Omental fat pad (tissue), 4 donors: ENCODE results near the gene ANKRD13A. TPM values are rescaled to one million over a fixed set of nuclear protein-coding genes. Genes with fewer than 3 reads are reported as not detected.
"Not testable (repeated sequence)": the region's sequence is repeated elsewhere in the genome, so short reads cannot be mapped to it uniquely, and the experiment has no call there.

ENCODE experiments used
- ATAC-seq: fragments of 150-250 bp; one replicate; pipeline ENCODE4 v1.9.1; 2016; ENCODE audit warnings: mild to moderate bottlenecking, moderate library complexity; ENCODE audit not compliant: low FRiP score
- DNase-seq: peaks from one replicate; pipeline ENCODE4 v3.0.0-alpha.2; 2019; ENCODE audit warnings: low spot score
- total RNA-seq, 4 donors: library from RNA; depleted of rRNA; stranded (reverse); fragments of >200 nt; gene quantifications; one replicate each; pipeline ENCODE4 v1.1.0, GENCODE V29; 2016
- TF ChIP-seq, protein P1 (sequence below), 3 donors: fragments of 450-650 bp; IDR thresholded peaks; one replicate each; pipeline ENCODE4 v1.5.1; 2016 to 2017; ENCODE audit warnings: antibody characterized with exemption in 3 of 3, mild to moderate bottlenecking in 3 of 3, moderate library complexity in 2 of 3

ANKRD13A gene
- total RNA-seq, 4 donors from 2014 or later, result 33.6 to 93.3 (median 43.2) TPM

DNA sequence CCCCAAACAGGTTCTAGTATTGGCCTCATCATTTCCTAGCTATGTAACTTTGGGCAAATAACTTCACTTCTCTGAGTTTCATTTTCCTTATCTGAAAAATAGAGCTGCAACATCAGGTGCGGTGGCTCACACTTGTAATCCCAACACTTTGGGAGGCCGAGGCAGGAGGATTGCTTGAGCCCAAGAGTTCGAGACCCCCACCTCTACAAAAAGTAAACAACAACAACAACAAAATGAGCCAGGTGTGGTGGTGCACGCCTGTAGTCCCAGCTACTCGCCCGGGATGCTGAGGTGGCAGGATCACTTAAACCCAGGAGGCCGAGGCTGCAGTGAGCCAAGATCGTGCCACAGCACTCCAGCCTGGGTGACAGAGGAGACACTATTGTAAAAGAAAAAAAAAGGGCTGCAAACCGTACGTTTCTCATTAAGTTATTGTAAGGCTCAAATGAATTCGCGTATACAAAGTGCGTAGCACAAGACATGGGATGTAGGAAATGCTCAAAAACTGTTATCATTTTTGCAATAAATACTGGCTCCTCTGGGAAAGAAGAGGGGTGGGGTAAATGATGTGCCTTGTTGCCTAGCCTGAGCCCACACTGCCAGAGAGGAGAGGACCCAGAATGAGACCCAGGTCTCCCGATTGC, 48.2 kb downstream of the ANKRD13A start:
- TF ChIP-seq, protein P1, sequence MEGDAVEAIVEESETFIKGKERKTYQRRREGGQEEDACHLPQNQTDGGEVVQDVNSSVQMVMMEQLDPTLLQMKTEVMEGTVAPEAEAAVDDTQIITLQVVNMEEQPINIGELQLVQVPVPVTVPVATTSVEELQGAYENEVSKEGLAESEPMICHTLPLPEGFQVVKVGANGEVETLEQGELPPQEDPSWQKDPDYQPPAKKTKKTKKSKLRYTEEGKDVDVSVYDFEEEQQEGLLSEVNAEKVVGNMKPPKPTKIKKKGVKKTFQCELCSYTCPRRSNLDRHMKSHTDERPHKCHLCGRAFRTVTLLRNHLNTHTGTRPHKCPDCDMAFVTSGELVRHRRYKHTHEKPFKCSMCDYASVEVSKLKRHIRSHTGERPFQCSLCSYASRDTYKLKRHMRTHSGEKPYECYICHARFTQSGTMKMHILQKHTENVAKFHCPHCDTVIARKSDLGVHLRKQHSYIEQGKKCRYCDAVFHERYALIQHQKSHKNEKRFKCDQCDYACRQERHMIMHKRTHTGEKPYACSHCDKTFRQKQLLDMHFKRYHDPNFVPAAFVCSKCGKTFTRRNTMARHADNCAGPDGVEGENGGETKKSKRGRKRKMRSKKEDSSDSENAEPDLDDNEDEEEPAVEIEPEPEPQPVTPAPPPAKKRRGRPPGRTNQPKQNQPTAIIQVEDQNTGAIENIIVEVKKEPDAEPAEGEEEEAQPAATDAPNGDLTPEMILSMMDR (IDR thresholded peaks at IDR 0.05), result no peak
- ATAC-seq (no peak), DNase-seq (no peak)

DNA sequence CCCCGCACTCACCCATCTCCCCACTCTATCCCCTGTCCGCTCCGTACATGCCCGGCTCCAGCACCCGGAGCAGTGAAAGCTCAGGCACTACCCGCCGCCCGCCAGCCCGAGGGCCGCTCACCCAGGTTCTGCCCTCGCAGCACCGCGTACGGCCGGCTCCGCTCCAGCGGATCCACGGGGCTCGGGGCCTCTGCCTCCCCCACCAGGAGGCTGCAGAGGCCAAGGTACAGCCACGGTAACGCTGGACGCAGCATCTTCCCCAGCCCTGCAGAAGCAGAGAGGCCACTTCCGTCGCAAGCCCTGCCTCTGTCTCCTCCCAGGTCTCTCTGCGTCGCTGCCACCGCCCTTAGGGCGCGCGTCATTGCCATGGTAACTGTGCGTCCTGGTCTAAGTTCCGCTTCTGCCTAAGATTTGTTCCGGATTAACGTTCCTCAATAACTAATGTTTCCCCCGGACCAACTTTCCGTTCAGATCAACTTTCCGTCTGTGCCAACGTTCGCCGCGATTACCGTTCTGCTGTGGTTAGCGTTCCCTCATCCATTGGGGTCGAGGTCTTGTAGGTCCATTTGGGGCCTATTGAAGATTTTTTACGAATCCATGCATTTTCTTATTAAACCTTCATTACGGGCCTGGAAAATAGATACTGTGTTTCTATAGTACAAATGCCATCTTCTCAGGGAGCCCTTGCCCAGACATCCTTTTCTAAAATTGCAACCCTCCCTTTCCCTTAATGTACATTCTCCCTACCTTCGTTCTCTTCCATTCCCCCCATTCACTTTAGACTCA, 49.2 kb downstream of the ANKRD13A start, which contains the start of gene C12orf76:
Gene C12orf76 (minus strand): TSS at position 281 of the 786 bp plus-strand sequence. CDS start 27 bp downstream, at position 254.
- TF ChIP-seq, protein P1 (IDR thresholded peaks at IDR 0.05), result no peak
- ATAC-seq, result peak; percentile 98
- DNase-seq, result peak; percentile 79

DNA sequence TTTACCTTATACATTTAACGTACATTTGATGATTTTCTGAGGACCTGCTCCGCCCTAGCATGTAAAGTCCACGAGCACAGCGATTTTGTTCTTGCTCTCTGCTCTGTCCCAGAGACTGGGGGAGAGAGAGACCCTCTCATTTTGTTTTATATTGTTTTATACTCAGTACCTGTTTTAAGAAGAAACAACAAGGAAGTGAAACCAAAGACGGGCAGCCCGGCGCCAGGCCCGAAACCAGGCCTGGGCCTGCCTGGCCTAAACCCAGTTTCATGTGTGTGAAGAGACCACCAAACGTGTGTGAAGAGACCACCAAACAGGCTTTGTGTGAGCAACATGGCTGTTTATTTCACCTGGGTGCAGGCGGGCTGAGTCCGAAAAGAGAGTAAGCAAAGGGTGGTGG, 49.8 kb downstream of the ANKRD13A start:
- not testable (repeated sequence) for DNase-seq, ATAC-seq

DNA sequence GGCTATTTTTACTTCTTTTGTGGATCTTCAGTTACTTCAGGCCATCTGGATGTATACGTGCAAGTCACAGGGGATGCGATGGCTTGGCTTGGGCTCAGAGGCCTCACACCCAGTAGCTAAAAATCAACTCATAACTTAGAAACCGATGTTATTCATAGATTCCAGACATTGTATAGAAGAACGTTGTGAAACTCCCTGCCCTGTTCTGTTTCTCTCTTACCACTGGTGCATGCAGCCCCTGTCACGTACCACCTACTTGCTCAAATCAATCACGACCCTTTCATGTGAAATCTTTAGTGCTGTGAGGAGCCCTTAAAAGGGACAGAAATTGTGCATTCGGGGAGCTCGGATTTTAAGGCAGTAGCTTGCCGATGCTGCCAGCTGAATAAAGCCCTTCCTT, 50.4 kb downstream of the ANKRD13A start:
- not testable (repeated sequence) for ATAC-seq, DNase-seq

DNA sequence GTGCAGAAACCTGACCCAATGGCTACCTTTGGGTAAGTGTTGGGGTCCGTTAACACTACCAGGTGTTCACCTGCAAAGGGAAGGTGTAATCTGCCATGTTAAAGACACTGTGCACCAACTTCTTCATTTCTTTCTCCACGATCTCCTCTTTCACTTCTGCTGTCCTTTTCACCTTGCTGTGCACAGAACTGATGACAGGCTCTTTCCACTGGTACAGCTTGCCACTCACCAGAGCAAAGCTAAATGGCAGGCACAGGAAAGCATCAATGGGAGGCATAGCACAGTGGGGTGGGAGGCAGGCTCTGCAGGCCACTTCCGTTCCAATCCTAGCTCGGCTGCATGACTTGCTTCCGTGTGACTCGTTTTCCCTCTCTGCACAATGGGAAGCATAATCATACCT, 51.7 kb downstream of the ANKRD13A start:
- DNase-seq (no peak), ATAC-seq (no peak)
- TF ChIP-seq, protein P1 (IDR thresholded peaks at IDR 0.05), result no peak

DNA sequence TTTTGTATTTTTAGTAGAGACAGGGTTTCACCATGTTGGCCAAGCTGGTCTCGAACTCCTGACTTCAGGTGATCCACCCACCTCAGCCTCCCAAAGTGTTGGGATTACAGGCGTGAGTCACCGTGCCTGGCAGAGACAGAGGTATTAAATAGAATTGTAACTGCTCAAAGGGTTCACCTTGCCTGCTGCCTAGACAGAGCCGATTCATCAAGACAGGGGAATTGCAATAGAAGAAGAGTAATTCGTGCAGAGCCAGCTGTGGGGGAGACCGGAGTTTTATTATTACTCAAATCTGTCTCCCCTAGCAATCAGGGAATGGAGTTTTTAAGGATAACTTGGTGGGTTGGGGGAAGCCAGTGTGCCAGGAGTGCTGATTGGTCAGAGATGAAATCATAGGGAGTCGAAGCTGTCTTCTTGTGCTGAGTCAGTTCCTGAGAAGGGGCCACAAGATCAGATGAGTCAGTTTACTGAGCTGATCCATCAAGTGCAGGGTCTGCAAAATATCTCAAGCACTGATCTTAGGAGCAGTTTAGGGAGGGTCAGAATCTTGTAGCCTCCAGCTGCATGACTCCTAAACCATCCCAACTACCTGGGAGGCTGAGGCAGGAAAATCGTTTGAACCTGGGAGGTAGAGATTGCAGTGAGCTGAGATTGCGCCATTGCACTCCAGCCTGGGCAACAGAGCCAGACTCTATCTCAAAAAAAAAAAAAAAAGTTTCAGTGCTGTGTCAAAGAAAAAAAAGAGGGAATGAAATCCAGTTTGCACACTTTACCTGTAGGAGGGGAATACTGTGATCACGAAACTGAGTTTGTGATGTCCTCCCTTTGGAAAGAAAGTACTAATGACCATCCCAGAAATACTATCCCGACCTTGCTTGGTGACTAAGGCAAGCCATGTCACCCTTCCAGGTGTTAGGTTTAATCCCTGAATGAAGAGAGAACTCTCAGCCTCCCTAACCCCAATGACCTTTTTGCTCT, 56.4 kb downstream of the ANKRD13A start:
- ATAC-seq, result peak; percentile 78
- not testable (repeated sequence) for DNase-seq

DNA sequence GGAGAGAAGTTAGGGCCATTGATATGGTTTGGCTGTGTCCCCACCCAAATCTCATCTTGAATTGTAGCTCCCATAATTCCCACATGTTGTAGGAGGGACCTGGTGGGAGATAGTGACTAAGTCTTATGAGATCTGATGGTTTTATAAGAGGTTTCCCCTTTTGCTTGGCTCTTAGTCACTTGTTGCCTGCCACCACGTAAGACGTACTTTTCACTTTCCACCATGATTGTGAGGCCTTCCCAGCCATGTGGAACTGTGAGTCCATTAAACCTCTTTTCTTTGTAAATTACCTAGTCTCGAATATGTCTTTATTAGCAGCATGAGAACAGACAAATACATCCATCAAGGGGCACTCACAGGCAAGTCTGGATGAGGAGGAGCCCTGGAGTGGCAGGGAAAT, 57.4 kb downstream of the ANKRD13A start:
- DNase-seq, ATAC-seq: not testable (repeated sequence)

DNA sequence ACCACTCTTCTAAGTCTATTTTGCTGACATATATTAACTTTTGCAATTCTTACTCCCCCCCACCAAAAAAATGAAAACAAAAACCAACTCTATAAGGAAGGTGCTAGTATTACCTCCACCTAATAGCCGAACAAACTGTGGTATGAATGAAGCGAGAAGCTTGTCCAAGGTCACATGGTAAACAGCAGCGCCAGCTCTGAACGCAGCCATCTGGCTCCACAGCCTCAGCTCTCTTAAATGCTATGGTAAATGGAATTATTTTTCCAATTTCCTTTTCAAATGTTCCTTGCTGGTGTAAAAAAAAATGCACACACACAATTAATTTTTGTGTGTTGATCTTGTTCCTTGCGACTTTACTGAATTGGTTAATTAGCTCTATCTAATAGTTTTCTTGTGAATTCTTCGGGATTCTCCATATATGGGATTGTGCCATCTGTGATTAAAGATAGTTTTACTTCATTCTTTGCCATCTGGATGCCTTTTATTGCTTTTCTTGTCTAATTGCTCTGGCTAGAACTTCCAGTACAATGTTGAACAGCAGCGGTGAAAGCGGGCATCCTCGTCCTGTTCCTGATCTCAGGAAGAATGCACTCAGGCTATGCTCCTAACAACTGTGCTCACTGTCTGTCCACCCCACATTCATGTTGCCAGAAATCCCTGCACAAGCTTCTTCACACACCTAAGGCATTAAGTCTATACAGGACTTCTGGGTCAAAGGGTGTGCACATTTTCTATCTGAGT, 59.8 kb downstream of the ANKRD13A start:
- ATAC-seq (no peak), DNase-seq (no peak)
- TF ChIP-seq, protein P1 (IDR thresholded peaks at IDR 0.05), result no peak
